Superior temporal gyrus (tissue), 1 donor: ENCODE results near the gene SERTAD4.
"Not testable (repeated sequence)": the region's sequence is repeated elsewhere in the genome, so short reads cannot be mapped to it uniquely, and the experiment has no call there.

Source experiments
- DNase-seq: peaks from one replicate; pipeline ENCODE4 v3.0.0-alpha.2; 2016; ENCODE audit errors: extremely low spot score

The SERTAD4 gene

GRCh38 chr1:210232511-210233215, at the start of gene SERTAD4:
Gene SERTAD4, plus strand, starts transcription at chr1:210232796. Its CDS starts 5,165 bp downstream, at chr1:210237961.
- no peak for DNase-seq

DNA sequence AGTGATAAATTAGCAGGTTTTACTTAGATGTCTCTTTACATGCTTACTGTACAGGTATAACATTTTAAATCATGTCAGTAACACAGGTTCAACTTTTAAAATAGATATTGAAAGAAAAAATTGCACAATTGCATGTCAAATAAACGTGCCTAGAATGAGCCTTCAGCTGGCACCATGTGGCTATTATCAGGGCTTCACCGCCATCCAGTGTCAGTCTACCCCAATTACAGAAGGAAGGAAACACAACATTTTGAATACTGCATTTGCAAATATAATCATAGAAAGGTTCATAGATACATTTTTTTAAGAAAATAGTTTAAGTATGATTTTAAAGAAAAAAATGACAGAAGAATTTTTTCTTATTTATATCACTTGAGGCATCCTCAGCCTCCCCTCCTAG, 47.5 kb upstream of the SERTAD4 start:
- no peak for DNase-seq

DNA sequence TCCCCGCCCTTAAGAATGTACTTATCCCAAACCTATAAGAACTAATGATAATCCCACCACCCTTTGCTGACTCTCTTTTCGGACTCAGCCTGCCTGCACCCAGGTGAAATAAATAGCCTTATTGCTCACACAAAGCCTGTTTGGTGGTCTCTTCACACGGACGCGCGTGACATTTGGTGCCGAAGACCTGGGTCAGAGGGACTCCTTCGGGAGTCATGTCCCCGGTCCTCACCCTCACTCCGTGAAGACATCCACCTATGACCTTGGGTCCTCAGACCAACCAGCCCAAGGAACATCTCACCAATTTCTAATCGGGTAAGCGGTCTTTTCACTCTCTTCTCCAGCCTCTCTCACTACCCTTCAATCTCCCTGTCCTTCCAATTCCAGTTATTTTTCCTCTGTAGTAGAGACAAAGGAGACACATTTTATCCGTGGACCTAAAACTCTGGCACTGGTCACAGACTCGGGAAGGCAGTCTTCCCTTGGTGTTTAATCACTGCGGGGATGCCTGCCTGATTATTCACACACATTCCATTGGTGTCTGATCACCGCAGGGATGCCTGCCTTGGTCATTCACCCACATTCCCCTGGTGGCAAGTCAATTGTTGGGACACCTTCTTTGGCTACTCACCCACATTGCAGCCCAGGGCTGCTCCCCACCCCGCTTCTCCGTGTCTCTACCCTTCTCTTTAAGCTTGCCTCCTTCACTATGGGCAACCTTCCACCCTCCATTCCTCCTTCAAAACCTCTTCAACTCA, 44.6 kb upstream of the SERTAD4 start:
- not testable (repeated sequence) for DNase-seq

- DNase-seq, result no peak
Observed at GRCh38 chr1:210189426-210189825, 43.2 kb upstream of the SERTAD4 start.

GRCh38 chr1:210195635-210196160, 36.9 kb upstream of the SERTAD4 start:
- no peak for DNase-seq

GRCh38 chr1:210196266-210196665, 36.3 kb upstream of the SERTAD4 start:
- DNase-seq, result not testable (repeated sequence)

DNA sequence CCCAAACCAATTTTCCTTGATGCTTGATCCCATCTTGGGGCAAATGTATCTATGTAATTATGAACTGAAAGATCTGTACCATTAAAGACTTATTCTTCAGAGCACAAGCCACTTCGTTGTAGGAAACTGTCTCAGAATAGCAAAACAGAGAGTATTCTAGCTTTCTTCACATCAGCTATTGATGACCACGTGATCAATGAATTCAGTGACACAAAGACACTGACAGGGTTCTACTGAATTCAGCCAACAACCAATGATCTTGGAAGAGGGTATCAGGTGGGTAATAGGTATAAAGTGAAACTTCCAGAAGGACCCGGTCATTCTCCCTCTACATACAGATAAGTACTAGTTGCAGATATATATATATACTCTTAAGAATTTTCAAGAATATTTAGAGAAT, 33.8 kb upstream of the SERTAD4 start:
- DNase-seq, result no peak

DNA sequence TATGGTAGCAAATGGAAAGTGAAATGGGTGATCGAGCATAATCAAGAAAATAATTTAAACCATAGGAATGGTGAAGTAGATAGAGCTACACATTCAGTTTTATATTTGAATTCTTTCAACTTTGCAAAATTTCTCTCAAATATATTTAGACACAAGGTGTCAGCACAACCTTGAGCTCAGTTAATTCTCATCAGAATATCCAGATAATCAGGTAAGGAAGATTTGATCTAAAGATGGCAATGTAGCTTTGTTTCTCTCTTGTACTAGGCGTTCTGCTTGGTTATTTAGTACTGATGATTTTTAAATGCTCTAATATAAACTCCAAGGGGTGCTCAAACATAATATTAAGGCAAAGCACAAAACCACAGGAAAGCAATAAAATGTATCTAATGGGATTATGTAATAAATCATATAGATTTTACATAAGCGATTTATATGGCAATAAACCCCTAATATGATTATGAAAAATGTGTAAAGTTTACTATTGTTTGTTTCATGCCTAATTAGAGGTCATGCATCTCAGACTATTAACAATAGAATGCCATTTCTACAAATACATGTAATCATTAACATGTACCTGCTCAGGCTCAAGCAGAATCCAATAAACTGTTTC, 32.4 kb upstream of the SERTAD4 start:
- no peak for DNase-seq

- DNase-seq, result no peak
Observed at GRCh38 chr1:210201681-210202080, 30.9 kb upstream of the SERTAD4 start.

DNA sequence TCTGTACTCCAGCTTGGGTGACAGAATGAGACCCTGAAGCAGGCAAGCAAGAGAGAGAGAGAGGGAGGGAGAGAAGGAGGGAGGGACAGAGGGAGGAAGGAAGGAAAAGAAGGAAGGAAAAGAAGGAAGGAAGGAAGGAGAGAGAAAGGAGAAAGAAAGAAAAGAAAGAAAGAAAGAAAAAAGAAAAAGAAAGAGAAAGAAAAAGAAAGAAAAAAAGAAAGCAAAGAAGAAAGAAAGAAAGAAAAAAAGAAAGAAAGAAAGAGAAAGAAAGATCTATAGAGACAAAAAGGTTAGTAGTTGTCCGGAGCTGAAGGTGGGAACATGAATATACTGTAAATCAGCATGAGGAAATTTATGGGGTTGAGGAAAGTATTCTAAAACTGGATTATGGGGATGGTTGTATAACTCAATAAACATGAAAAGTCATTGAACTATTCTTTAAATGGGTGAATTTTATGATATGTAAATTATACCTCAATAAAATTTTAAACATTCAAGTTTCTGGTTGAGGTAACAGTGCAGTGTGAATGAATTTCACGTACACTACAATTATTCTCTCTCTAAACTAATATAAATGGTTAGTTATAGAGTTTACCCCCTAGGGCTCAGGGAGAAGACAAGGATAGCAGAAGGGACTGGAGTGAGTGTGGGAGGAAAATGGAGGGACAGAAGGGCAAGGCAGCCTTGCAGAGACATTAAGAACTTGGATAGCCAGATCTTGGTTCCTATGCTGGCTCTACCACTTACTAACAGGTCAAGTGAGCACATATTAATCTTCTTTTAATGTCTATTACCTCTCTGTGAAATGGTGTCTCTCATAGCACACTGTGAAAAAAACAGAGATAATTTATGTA, 24.8 kb upstream of the SERTAD4 start:
- no peak for DNase-seq

GRCh38 chr1:210213335-210213734, 19.3 kb upstream of the SERTAD4 start:
- no peak for DNase-seq

DNA sequence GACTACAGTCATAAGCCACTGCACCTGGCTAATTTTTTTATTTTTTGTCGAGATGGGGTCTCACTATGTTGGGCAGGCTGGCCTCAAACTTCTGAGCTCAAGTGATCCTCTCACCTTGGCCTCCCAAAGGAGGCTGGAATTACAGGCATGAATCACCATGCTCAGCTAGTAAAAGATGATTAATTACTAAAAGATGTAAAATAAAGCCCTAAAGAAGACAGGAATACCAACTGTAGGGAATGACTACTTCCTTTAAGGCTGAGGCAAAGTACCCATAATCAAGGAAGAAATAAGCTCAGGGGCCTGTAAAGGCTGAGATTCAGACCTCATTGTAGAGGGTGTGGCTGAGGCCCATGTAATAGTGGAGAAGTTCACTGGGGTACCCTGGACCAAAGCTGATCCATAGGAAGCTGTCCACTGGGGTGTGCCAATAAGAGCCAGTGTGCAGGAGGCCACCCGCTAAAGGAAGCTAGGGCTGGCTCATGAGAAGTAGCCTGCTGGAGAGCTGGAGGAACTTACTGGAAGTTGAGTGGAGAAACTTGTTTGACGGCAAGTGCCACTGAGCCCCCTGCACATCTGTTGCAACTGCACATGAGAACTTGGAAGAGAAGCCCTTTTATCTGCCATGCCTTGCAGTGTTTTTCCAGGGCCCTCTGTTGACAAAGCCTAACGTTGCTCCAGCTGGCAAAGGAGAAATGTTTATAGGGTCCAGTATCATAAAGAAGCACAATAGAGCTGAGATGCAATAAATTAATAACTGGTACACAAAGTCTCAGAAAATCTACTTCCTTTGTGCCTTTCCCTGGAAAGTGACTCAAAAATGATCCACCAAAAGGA, 17.8 kb upstream of the SERTAD4 start:
- DNase-seq, result no peak

DNA sequence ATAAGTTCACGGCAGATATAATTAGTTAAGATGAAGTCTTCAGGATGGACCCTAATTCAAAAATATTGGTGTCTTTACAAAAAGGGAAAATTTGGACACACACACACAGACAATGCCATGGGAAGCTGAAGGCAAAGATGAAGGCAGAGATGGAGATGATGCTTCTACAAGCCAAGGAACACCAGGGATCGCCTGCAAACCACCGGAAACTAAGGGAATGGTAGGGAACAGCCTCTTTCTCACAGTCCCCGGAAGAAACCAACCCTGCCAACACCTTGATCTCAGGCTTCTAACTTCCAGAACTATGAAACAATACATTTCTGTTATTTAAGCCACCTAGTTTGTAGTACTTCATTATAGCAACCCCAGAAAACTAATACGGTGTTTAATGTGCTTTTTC, 15.1 kb upstream of the SERTAD4 start:
- no peak for DNase-seq

- no peak for DNase-seq
Observed at GRCh38 chr1:210218047-210218446, 14.5 kb upstream of the SERTAD4 start.

DNA sequence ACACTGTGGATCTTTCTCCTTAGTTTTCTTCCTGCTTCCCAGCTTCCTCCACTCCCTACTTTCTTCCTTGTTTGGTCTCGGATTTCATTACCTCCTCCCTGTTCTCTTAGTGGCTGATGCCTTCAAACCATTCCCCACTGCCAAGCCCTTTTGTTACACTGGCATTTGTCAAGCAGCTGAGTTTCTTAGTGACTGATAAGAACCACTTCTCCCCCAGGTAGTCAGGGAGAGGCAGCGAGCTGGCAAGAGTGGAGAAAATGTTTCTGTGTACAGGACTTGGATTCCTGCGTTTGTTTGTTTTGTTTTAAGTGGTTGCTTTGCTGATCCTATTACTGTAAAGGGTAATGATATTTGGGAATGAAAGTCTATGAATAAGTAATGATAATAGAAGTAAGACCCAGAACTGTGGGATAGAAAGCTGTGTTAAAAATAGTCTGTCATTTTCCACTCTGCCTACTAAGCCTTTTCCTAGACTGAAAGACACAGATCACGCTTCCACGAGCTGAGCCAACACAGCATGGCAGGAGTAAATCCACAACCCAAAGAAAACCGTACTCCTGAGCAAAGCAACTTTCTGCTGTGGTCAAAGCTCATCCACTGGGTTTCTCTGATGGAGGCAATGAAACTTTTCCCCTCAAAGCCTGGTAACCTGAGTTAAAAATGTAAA, 10.1 kb upstream of the SERTAD4 start:
- DNase-seq, result no peak

DNA sequence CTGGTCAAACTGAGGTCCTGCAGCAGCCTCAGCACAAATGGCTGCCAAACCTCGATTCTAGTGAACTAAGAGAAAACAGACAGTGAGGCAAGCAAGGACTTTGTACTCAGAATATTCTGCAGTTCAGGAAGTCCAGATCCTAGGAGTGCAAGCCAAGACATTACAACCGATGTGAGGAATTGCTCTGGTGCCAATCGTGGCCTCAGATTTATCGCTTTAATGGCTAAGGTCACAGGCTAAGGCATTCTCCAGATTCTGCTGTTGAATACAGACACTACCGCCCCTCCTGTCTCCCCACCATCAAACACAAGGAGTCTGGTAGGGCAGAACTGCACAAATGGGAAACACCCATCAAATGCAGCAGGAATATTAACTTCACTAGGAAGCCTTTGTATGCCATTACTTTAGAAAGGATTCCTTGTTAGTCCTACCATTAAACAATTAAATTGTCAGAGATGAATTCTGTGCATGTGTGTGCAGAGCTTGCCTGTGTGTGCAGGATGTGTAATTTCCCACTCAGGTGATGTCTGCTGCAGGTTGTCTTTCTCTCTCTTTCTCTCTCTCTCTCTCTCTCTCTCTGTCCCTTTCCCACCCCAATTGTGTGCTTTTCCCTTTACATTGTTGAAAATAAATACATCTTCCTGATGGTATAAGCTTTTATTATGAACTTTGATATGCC, 9.2 kb upstream of the SERTAD4 start:
- no peak for DNase-seq

DNA sequence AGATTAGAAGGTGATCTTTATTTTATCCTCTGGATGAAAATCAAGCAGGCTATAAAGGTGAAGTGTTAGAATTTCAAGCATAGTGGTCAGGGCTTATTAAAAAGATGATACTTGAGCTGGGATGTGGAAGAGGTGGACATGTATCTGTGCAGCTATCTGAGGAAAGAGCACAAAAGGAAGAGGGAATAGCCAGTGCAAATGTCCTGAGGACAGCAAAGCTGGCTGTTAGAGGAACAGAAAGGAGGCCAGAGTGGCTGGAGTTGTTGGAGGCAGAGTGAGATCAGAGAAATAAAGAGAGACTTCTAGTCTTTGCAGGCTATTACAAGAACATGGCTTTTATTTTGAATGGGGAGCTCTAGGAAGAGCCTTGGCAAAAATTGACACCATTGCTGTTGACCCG, 4.4 kb upstream of the SERTAD4 start:
- DNase-seq, result no peak

DNA sequence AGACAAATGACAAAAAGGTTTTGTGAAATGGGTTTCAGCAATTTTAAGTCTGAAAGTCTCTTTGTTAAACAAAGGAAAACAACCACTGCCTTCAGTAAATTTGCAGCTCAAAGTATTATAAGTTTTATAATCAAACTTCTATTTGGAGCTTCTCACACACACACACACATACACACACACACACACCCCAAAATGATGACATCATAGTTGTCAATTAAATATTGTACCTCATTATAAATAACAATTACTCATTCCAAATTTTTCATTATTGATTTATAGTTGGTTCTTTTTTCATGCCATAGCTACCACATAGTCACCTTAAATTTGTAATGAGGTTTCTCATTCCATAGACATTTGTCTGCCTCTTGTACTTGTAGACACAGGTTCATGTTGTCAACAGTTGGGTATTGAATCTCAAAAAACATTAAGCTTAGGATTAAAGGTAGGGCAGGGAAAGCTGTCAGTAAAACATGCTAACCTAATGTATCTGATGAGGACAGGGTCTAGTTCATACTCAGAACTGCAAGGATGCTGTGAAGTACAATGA, 2.4 kb upstream of the SERTAD4 start:
- no peak for DNase-seq

- DNase-seq, result no peak
Observed at GRCh38 chr1:210231846-210232510, 618 bp upstream of the SERTAD4 start.
